Measurements from ENCODE around the gene GTF2B. TPM values are rescaled to one million over a fixed set of nuclear protein-coding genes. Genes with fewer than 3 reads are reported as not detected.

Gene GTF2B, protein sequence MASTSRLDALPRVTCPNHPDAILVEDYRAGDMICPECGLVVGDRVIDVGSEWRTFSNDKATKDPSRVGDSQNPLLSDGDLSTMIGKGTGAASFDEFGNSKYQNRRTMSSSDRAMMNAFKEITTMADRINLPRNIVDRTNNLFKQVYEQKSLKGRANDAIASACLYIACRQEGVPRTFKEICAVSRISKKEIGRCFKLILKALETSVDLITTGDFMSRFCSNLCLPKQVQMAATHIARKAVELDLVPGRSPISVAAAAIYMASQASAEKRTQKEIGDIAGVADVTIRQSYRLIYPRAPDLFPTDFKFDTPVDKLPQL
- total RNA-seq, result 39.9 and 40.7 TPM in 2 replicates

DNA sequence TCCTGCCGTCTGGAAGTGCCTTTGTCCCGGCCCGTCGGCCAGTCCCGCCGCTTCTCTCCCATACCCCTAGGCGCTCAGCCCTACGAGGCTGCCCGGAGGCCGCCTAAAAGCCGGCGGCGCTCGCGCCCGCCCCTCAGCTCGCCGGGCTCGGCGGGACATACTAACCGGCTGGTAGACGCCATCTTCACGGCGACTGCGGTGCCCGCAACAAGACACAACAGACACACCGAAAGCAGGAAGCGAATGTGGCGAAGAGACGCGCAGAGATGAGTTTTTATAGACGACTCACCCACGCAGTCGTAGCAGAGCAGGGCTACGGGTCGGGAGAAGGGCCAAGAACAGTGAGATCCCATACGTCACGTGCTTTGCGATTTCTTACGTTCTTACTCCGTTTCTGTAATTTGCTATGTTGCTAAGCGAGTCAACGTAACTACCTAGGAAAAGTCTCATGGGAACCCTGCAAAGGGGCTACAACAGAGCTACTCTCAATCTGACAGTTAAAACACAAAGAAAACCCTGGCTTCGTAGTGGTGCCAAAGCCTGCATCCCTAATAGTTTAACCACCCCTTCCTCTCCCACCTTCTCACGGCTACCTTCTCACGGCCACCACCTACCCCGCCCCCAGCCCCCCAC lies at the start of gene GTF2B:
GTF2B (minus strand) TSS at position 250 of the 633 bp plus-strand sequence; CDS start at position 182, 68 bp downstream.

Other genes starting within 250 kb of the GTF2B start
- gene PKN2, start 207.3 kb downstream of the GTF2B start, total RNA-seq, result 29.7 and 46.9 TPM in 2 replicates
- gene KYAT3, start 101.1 kb upstream of the GTF2B start, total RNA-seq, result 19.9 and 25.3 TPM in 2 replicates
- 14.5 and 15.0 TPM in 2 replicates for gene RBMXL1, start 101.1 kb upstream of the GTF2B start, total RNA-seq
- 8.9 and 32.0 TPM in 2 replicates for gene GBP3, start 131.3 kb upstream of the GTF2B start, total RNA-seq
- 15.0 and 68.2 TPM in 2 replicates for gene GBP1, start 173.6 kb upstream of the GTF2B start, total RNA-seq
- 1.4 and 19.7 TPM in 2 replicates for gene GBP2, start 234.5 kb upstream of the GTF2B start, total RNA-seq